22Rv1 (cell line): Measurements from ENCODE around the gene UPF1.

Experiments
- ZFX ChIP-seq: fragments of 450-650 bp; IDR thresholded peaks from 2 replicates; pipeline ENCODE4 v1.6.1; 2017; ENCODE audit warnings: antibody characterized with exemption, borderline replicate concordance
- TF ChIP-seq, protein P1 (sequence below): fragments of 450-650 bp; IDR thresholded peaks from 2 replicates; pipeline ENCODE4 v1.5.1; 2017; ENCODE audit warnings: mild to moderate bottlenecking

- TF ChIP-seq, protein P1, sequence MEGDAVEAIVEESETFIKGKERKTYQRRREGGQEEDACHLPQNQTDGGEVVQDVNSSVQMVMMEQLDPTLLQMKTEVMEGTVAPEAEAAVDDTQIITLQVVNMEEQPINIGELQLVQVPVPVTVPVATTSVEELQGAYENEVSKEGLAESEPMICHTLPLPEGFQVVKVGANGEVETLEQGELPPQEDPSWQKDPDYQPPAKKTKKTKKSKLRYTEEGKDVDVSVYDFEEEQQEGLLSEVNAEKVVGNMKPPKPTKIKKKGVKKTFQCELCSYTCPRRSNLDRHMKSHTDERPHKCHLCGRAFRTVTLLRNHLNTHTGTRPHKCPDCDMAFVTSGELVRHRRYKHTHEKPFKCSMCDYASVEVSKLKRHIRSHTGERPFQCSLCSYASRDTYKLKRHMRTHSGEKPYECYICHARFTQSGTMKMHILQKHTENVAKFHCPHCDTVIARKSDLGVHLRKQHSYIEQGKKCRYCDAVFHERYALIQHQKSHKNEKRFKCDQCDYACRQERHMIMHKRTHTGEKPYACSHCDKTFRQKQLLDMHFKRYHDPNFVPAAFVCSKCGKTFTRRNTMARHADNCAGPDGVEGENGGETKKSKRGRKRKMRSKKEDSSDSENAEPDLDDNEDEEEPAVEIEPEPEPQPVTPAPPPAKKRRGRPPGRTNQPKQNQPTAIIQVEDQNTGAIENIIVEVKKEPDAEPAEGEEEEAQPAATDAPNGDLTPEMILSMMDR, result no peak
- TF ChIP-seq ZFX, result no peak
Measured at GRCh38 chr19:18889949-18890745, 58.4 kb downstream of the UPF1 start.
